ENCODE measurements around the gene PJA2. TPM values are rescaled to one million over a fixed set of nuclear protein-coding genes. Genes with fewer than 3 reads are reported as not detected.

Gene PJA2
- total and polyA plus RNA-seq, 4 donors, result 23.6 to 69.2 (median 42.8) TPM

GRCh38 chr5:109364977-109365376 is 44.8 kb downstream of the PJA2 start:
- Histone ChIP-seq H3K36me3 (ENCODE audit: control insufficient read depth in 4 of 4, insufficient read depth in 3 of 4, low read depth in 1 of 4, low read length in 3 of 4) (peaks cover 7 to 39% (median 33%) of the 10 kb centered on the region in 4 donors), H3K9me3 (ENCODE audit: control insufficient read depth in 4 of 4, low read length in 3 of 4) (peaks cover 0 to 9% (median 3%) of the 10 kb centered on the region in 4 donors), H3K27me3 (ENCODE audit: control insufficient read depth in 4 of 4, insufficient read depth in 4 of 4, low read length in 3 of 4) (no peaks in the 10 kb centered on the region), H3K27ac (ENCODE audit: low read depth in 1 of 2, low read length in 2 of 2) (no peak overlapping the region), H3K4me3 (ENCODE audit: low read depth in 1 of 3, low read length in 3 of 3) (no peak overlapping the region), H3K4me1 (ENCODE audit: control insufficient read depth in 4 of 4, insufficient read depth in 4 of 4, low read length in 3 of 4) (peaks cover 0 to 3% (median 0%) of the 10 kb centered on the region in 4 donors), H3K9ac (ENCODE audit: low read depth in 1 of 2, low read length in 2 of 2) (no peak overlapping the region)
- 98% methylated on average over 3 of the region's 3 CpGs for WGBS
- DNase-seq (ENCODE audit: low spot score), result no peak
- TF ChIP-seq JUND (IDR thresholded peaks at IDR 0.05), result no peak
- TF ChIP-seq REST (IDR thresholded peaks at IDR 0.05), result no peak
- no peak for TF ChIP-seq TAF1 (conservative IDR thresholded peaks at IDR 0.05)
- no peak for TF ChIP-seq YY1 (IDR thresholded peaks at IDR 0.05)
- TF ChIP-seq MAX (IDR thresholded peaks at IDR 0.05), result no peak
- TF ChIP-seq HNF4G (IDR thresholded peaks at IDR 0.05), result no peak
- TF ChIP-seq RXRA (IDR thresholded peaks at IDR 0.05), result no peak
- no peak for TF ChIP-seq CTCF (IDR thresholded peaks at IDR 0.05; ENCODE audit: low read depth, low read length, missing input control)
- TF ChIP-seq GABPA (IDR thresholded peaks at IDR 0.05 in 1 of 2, conservative IDR thresholded peaks at IDR 0.05 in 1 of 2), result no peak
- TF ChIP-seq ATF3 (IDR thresholded peaks at IDR 0.05), result no peak
- no peak for TF ChIP-seq HNF4A (conservative IDR thresholded peaks at IDR 0.05)
- TF ChIP-seq FOXA2 (IDR thresholded peaks at IDR 0.05), result no peak
- TF ChIP-seq EGR1 (IDR thresholded peaks at IDR 0.05; ENCODE audit: low read depth in 2 of 2), result no peak
- TF ChIP-seq NR2F2 (IDR thresholded peaks at IDR 0.05), result no peak
- no peak for TF ChIP-seq SP1 (IDR thresholded peaks at IDR 0.05)
- no peak for TF ChIP-seq ZBTB33 (IDR thresholded peaks at IDR 0.05)

- WGBS, result 86% methylated on average over 3 of the region's 3 CpGs
- H3K9me3 ChIP-seq (ENCODE audit: control insufficient read depth in 4 of 4, low read length in 3 of 4), result no peaks in the 10 kb centered on the region
- no peak for TF ChIP-seq JUND (IDR thresholded peaks at IDR 0.05)
- no peak for TF ChIP-seq NR2F2 (IDR thresholded peaks at IDR 0.05)
- no peak overlapping the region for H3K27ac ChIP-seq (ENCODE audit: low read depth in 1 of 2, low read length in 2 of 2)
- no peak overlapping the region for H3K4me3 ChIP-seq (ENCODE audit: low read depth in 1 of 3, low read length in 3 of 3)
- no peaks in the 10 kb centered on the region for H3K27me3 ChIP-seq (ENCODE audit: control insufficient read depth in 4 of 4, insufficient read depth in 4 of 4, low read length in 3 of 4)
- no peak overlapping the region for H3K9ac ChIP-seq (ENCODE audit: low read depth in 1 of 2, low read length in 2 of 2)
- DNase-seq (ENCODE audit: low spot score), result no peak
- H3K36me3 ChIP-seq (ENCODE audit: control insufficient read depth in 4 of 4, insufficient read depth in 3 of 4, low read depth in 1 of 4, low read length in 3 of 4), result peaks cover 1 to 29% (median 24%) of the 10 kb centered on the region in 4 donors
- peaks cover 0 to 3% (median 0%) of the 10 kb centered on the region in 4 donors for H3K4me1 ChIP-seq (ENCODE audit: control insufficient read depth in 4 of 4, insufficient read depth in 4 of 4, low read length in 3 of 4)
Measured at GRCh38 chr5:109359642-109360041, 50.1 kb downstream of the PJA2 start.
